Ovary (tissue), 9 donors: ENCODE results near the gene SLC15A1. TPM values are rescaled to one million over a fixed set of nuclear protein-coding genes. Genes with fewer than 3 reads are reported as not detected.

Experiments used
- DNase-seq, 5 donors: peaks; one replicate each; pipeline ENCODE4 v3.0.0-alpha.2; 2019 to 2020
- H3K27ac ChIP-seq, 2 donors: fragments of 200-600 bp; one replicate each; pipeline versions ENCODE4 v1.5.1 to v1.8.0; 2019 to 2022
- H3K27me3 ChIP-seq: fragments of 200-600 bp; one replicate; pipeline ENCODE4 v1.8.0; 2022
- H3K36me3 ChIP-seq: fragments of 200-600 bp; sonication (generic); one replicate; pipeline ENCODE4 v1.5.1; 2019
- H3K4me1 ChIP-seq: one replicate; pipeline ENCODE4 v1.8.1; 2013; ENCODE audit warnings: mild to moderate bottlenecking, moderate library complexity; ENCODE audit not compliant: insufficient read depth
- H3K4me3 ChIP-seq: fragments of 200-600 bp; sonication (generic); one replicate; pipeline ENCODE4 v1.5.1; 2017
- H3K9me3 ChIP-seq, 2 donors: fragments of 200-600 bp in 1 of 2; sonication (generic) in 1 of 2; one replicate each; pipeline versions ENCODE4 v1.5.1 to v1.8.1; 2013 to 2019; ENCODE audit warnings: mild to moderate bottlenecking in 1 of 2, moderate library complexity in 1 of 2
- EP300 ChIP-seq: sonication (generic); formaldehyde crosslinking; IDR thresholded peaks from one replicate; pipeline ENCODE4 v1.6.1; 2017; ENCODE audit warnings: antibody characterized with exemption
- POLR2A ChIP-seq: fragments of 450-650 bp; IDR thresholded peaks from one replicate; pipeline ENCODE4 v1.6.1; 2017; ENCODE audit warnings: antibody characterized with exemption, mild to moderate bottlenecking, moderate library complexity
- WGBS, 3 donors: extraction: QIAGEN DNeasy Blood & Tissue Kit in 1 of 3; methylation state at CpG; one replicate each; pipeline versions ENCODE4 v1.1.5 to v1.1.7; 2013 to 2017; 5-methylcytosine and 5-hydroxymethylcytosine counted together
- intact Hi-C, 4 donors: fragments of 100-400 bp; cut with DNase I; formaldehyde crosslinking; loops; one replicate each; pipeline versions ENCODE4 v1.11.0 to v1.15.1; 2022 to 2023
- polyA plus RNA-seq, 2 donors: library from polyadenylated mRNA; stranded (reverse); fragments of 200-250 nt in 1 of 2; fragments of 350-450 nt in 1 of 2; fragmentation: Illumina TruSeq in 1 of 2; extraction: RNeasy Lipid Tissue Mini Kit (QIAGEN cat#74804) in 1 of 2; gene quantifications; one replicate each; pipeline ENCODE4 v1.2.3, GENCODE V29; 2013 to 2014
- total RNA-seq, 7 donors: library from RNA; depleted of rRNA in 2 of 7; stranded (reverse); fragments of >200 nt in 2 of 7; fragmentation: NEBNext Ultra II Directional in 3 of 7; extraction: Animal tissue kit (Norgen Biotek cat#: 25700) in 3 of 7; gene quantifications; one replicate each; pipeline versions ENCODE4 v1.1.0 to v1.2.4, GENCODE V29; 2016 to 2023
- TF ChIP-seq, protein P1 (sequence below), 3 donors: fragments of 450-650 bp in 2 of 3; fragments of 200-600 bp in 1 of 3; IDR thresholded peaks; one replicate each; pipeline versions ENCODE4 v1.5.1 to v1.8.0; 2016 to 2022; ENCODE audit warnings: antibody characterized with exemption in 3 of 3, mild to moderate bottlenecking in 1 of 3
- donor health status: DM: no; HTN: no; CAD: no; lungs with moderate emphysema.
- donor health status: DM: no; HTN: no; CAD: no.
- donor health status: Bipolar disorder and iron deficiency.
- donor health status: DM: yes; HTN: yes; CAD: no.
- donor health status: DM: no; HTN: no; CAD: no.
- donor health status: DM: yes; HTN: yes; CAD: no.

SLC15A1 gene
- total and polyA plus RNA-seq, 9 donors: 0.05 to 1.3 (median 0.13) TPM; not detected in 3

DNA sequence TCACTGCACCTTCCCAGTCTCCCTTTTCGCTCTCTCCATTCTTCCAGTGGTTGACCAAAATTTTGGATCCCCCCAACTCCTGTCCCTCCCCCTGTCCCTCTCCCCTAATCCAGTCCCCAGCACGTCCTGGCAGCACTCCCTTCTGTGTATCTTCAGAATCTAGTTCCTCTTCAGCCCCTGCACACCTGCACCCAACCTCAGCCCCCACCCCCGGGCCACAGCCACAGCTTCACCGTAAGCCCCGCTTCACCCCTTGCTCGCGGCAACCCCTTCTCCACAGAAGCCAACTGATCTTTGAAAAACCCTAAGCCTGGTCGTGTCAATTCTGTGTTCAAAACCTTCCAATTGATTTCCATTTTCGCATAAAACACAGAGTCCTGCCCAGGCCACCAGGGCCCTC is 35.5 kb upstream of the SLC15A1 start:
- Histone ChIP-seq H3K36me3 (no peaks in the 10 kb centered on the region), H3K4me3 (no peak overlapping the region), H3K4me1 (no peaks in the 10 kb centered on the region), H3K27me3 (no peaks in the 10 kb centered on the region), H3K9me3 (no peaks in the 10 kb centered on the region), H3K27ac (no peak overlapping the region)
- WGBS, 3 donors: 91 to 94% (median 94%) methylated on average over 9 of the region's 9 CpGs
- intact Hi-C loops: no loop called here
- TF ChIP-seq POLR2A: no peak
- TF ChIP-seq, protein P1, sequence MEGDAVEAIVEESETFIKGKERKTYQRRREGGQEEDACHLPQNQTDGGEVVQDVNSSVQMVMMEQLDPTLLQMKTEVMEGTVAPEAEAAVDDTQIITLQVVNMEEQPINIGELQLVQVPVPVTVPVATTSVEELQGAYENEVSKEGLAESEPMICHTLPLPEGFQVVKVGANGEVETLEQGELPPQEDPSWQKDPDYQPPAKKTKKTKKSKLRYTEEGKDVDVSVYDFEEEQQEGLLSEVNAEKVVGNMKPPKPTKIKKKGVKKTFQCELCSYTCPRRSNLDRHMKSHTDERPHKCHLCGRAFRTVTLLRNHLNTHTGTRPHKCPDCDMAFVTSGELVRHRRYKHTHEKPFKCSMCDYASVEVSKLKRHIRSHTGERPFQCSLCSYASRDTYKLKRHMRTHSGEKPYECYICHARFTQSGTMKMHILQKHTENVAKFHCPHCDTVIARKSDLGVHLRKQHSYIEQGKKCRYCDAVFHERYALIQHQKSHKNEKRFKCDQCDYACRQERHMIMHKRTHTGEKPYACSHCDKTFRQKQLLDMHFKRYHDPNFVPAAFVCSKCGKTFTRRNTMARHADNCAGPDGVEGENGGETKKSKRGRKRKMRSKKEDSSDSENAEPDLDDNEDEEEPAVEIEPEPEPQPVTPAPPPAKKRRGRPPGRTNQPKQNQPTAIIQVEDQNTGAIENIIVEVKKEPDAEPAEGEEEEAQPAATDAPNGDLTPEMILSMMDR (IDR thresholded peaks at IDR 0.05): no peak
- no peak for TF ChIP-seq EP300
- DNase-seq: no peak

DNA sequence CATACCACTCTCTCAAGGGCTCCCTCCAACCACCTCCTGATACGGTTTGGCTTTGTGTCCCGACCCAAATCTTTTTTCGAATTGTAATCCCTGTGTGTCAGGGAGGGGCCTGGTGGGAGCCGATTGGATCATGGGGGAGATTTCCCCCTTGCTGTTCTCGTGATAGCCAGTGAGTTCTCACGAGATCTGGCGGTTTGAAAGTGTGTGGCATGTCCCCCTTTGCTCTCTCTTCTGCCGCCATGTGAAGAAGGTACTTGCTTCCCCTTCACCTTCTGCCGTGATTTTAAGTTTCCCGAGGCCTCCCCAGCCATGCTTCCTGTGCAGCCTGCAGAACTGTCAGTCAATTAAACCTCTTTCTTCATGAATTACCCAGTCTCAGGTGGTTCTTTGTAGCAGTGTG is 34.7 kb upstream of the SLC15A1 start:
- H3K4me1 ChIP-seq: no peaks in the 10 kb centered on the region
- no peaks in the 10 kb centered on the region for H3K9me3 ChIP-seq
- WGBS, 3 donors: 78 to 80% (median 80%) methylated on average over 10 of the region's 10 CpGs
- TF ChIP-seq, protein P1 (IDR thresholded peaks at IDR 0.05): no peak
- TF ChIP-seq EP300 (no peak), POLR2A (no peak)
- no peak for DNase-seq
- H3K27ac ChIP-seq: no peak overlapping the region
- intact Hi-C loops: no loop called here
- no peaks in the 10 kb centered on the region for H3K27me3 ChIP-seq
- H3K36me3 ChIP-seq: no peaks in the 10 kb centered on the region
- H3K4me3 ChIP-seq: no peak overlapping the region

DNA sequence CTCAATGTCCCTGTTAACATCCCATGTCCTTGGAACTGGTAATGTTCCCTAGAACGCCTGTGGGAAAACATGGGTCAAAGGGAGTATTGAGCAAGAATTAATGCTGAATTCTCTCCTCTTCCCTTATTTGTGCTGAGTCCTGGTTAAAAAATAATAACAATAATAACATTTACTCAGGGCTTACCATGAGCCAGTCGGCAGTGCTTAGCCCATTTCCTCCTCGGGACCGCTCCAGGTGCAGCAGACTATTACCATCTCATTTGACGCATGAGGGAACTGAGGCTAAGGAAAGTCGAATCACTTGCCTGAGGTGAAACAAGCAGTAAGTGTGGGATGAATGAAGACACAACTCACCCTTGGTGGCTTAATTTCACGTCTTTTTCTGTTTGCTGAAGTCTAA is 33.6 kb upstream of the SLC15A1 start:
- Histone ChIP-seq H3K4me1 (no peaks in the 10 kb centered on the region), H3K27me3 (no peaks in the 10 kb centered on the region), H3K9me3 (no peaks in the 10 kb centered on the region), H3K27ac (no peak overlapping the region), H3K4me3 (no peak overlapping the region), H3K36me3 (no peaks in the 10 kb centered on the region)
- intact Hi-C loops: no loop called here
- no peak for DNase-seq
- WGBS, 3 donors: 69 to 83% (median 75%) methylated on average over 7 of the region's 7 CpGs
- no peak for TF ChIP-seq POLR2A
- TF ChIP-seq, protein P1 (IDR thresholded peaks at IDR 0.05): no peak
- no peak for TF ChIP-seq EP300

DNA sequence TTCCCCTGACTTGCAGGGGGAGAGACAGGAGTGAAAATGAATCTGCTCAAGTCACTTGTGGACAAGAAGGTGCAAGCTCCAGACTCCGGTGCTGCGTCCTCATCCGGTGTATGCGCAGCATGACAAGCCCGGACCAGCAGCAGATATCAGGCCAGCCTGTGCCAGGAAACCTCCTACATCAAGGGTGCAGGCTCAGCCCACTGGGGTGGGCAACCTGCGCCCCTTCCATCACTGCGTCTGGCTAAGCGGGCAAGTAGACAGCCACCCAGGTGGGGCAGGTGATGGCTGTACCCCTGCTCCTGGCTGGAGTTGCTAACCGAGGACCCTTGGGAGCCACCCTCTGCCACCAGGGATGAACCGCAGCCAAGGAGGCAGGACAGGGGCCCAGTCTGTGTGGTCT is 32.9 kb upstream of the SLC15A1 start:
- Histone ChIP-seq H3K4me3 (no peak overlapping the region), H3K27me3 (no peaks in the 10 kb centered on the region), H3K27ac (no peak overlapping the region), H3K36me3 (no peaks in the 10 kb centered on the region), H3K4me1 (no peaks in the 10 kb centered on the region), H3K9me3 (no peaks in the 10 kb centered on the region)
- no peak for TF ChIP-seq POLR2A
- TF ChIP-seq EP300: no peak
- TF ChIP-seq, protein P1 (IDR thresholded peaks at IDR 0.05): no peak
- DNase-seq: no peak
- intact Hi-C loops: no loop called here
- WGBS, 3 donors: 84 to 88% (median 86%) methylated on average over 10 of the region's 10 CpGs

DNA sequence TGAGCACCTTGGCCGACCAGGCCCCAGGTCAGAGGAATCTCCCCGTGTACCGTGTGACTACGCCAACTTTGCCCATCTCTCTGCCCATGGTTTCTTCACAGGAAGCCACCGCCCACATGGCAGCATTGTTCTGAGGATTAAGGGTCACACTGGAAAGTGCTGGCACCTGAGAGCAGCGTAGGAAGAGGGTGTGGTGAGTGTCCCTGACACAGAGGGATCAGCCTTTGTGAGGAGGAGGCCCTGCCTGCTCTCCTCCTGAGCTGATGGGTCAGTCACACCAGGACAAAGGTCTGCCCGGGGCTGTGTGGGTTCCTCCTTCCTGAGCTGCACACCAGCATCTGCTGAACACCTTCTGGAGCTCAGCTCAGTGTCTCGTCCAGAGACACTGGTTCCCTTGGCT is 32.2 kb upstream of the SLC15A1 start:
- intact Hi-C loops: no loop called here
- no peak overlapping the region for H3K27ac ChIP-seq
- H3K4me1 ChIP-seq: no peaks in the 10 kb centered on the region
- H3K27me3 ChIP-seq: no peaks in the 10 kb centered on the region
- H3K9me3 ChIP-seq: no peaks in the 10 kb centered on the region
- no peaks in the 10 kb centered on the region for H3K36me3 ChIP-seq
- H3K4me3 ChIP-seq: no peak overlapping the region
- no peak for DNase-seq
- WGBS, 3 donors: 81 to 87% (median 84%) methylated on average over 8 of the region's 8 CpGs
- TF ChIP-seq, protein P1 (IDR thresholded peaks at IDR 0.05): no peak
- TF ChIP-seq EP300 (no peak), POLR2A (no peak)
